HepG2 (cell line): ENCODE data around the gene TNK1. TPM values are rescaled to one million over a fixed set of nuclear protein-coding genes. Genes with fewer than 3 reads are reported as not detected.

Experiments
- CBFB ChIP-seq: sonication (generic); formaldehyde crosslinking; IDR thresholded peaks from 2 replicates; pipeline ENCODE4 v1.4.0; 2020; ENCODE audit warnings: missing genetic modification reagents
- DZIP1 ChIP-seq: sonication (generic); formaldehyde crosslinking; IDR thresholded peaks from 2 replicates; pipeline ENCODE4 v1.5.0; 2020; ENCODE audit warnings: mild to moderate bottlenecking, missing genetic modification reagents
- ELK4 ChIP-seq: sonication (generic); formaldehyde crosslinking; IDR thresholded peaks from 2 replicates; pipeline ENCODE4 v1.9.0; 2021; ENCODE audit warnings: missing genetic modification reagents, borderline replicate concordance
- GATAD1 ChIP-seq: IDR thresholded peaks from 2 replicates; pipeline ENCODE4 v1.6.1; 2016; ENCODE audit warnings: missing genetic modification reagents, missing compliant biosample characterization
- HOMEZ ChIP-seq: IDR thresholded peaks from 2 replicates; pipeline ENCODE4 v1.6.1; 2016; ENCODE audit warnings: low read depth
- PHB2 ChIP-seq: fragments of 450-650 bp; IDR thresholded peaks from 2 replicates; pipeline ENCODE4 v1.6.1; 2018; ENCODE audit not compliant: partially characterized antibody
- PRPF4 ChIP-seq: fragments of 200-400 bp; formaldehyde crosslinking; IDR thresholded peaks from 2 replicates; pipeline ENCODE4 v1.6.1; 2016; ENCODE audit warnings: low read length, low read depth; ENCODE audit not compliant: poor library complexity, severe bottlenecking
- RAD51 ChIP-seq: fragments of 450-650 bp; IDR thresholded peaks from 2 replicates; pipeline ENCODE4 v1.6.1; 2016; ENCODE audit warnings: borderline replicate concordance
- RNF2 ChIP-seq: fragments of 450-650 bp; conservative IDR thresholded peaks from 2 replicates; pipeline ENCODE4 v1.6.1; 2016; ENCODE audit warnings: low read depth
- SALL2 ChIP-seq: sonication (generic); formaldehyde crosslinking; IDR thresholded peaks from 2 replicates; pipeline ENCODE4 v1.8.1; 2023; ENCODE audit warnings: mild to moderate bottlenecking, missing genetic modification reagents, inconsistent platforms
- SMAD9 ChIP-seq: sonication (generic); formaldehyde crosslinking; IDR thresholded peaks from 2 replicates; pipeline ENCODE4 v1.5.1; 2020; ENCODE audit warnings: mild to moderate bottlenecking, missing genetic modification reagents
- SOX13 ChIP-seq, 3 experiments: fragments of 450-650 bp in 1 of 3; sonication (generic) in 1 of 3; formaldehyde crosslinking in 1 of 3; IDR thresholded peaks in 2 of 3; conservative IDR thresholded peaks in 1 of 3; 2 replicates each; pipeline versions ENCODE4 v1.5.0 to v1.6.1; 2016 to 2020; ENCODE audit warnings: antibody characterized with exemption in 1 of 3, mild to moderate bottlenecking in 1 of 3, missing compliant biosample characterization in 1 of 3, missing genetic modification reagents in 1 of 3, moderate library complexity in 1 of 3
- ZBTB4 ChIP-seq: sonication (generic); formaldehyde crosslinking; IDR thresholded peaks from 2 replicates; pipeline ENCODE4 v1.4.0; 2020; ENCODE audit warnings: missing genetic modification reagents, mild to moderate bottlenecking, borderline replicate concordance
- ZFYVE20 ChIP-seq: sonication (generic); formaldehyde crosslinking; IDR thresholded peaks from 2 replicates; pipeline ENCODE4 v1.8.0; 2023; ENCODE audit warnings: low read depth, mild to moderate bottlenecking, moderate library complexity, missing genetic modification reagents, borderline replicate concordance
- ZNF224 ChIP-seq: sonication (generic); formaldehyde crosslinking; IDR thresholded peaks from 2 replicates; pipeline ENCODE4 v1.5.0; 2020; ENCODE audit warnings: mild to moderate bottlenecking, missing genetic modification reagents
- ZNF263 ChIP-seq: sonication (generic); formaldehyde crosslinking; IDR thresholded peaks from 2 replicates; pipeline ENCODE4 v1.4.0; 2020; ENCODE audit warnings: missing genetic modification reagents
- ZNF264 ChIP-seq: sonication (generic); formaldehyde crosslinking; IDR thresholded peaks from 2 replicates; pipeline ENCODE4 v1.4.0; 2020; ENCODE audit warnings: missing genetic modification reagents
- ZNF75D ChIP-seq: sonication (generic); formaldehyde crosslinking; IDR thresholded peaks from 2 replicates; pipeline ENCODE4 v1.8.1; 2023; ENCODE audit warnings: missing genetic modification reagents, mild to moderate bottlenecking, borderline replicate concordance
- ZNF781 ChIP-seq: sonication (generic); formaldehyde crosslinking; IDR thresholded peaks from 2 replicates; pipeline ENCODE4 v1.5.1; 2020; ENCODE audit warnings: borderline replicate concordance, mild to moderate bottlenecking, missing genetic modification reagents; ENCODE audit errors: not compliant biosample characterization
- ZNF879 ChIP-seq: sonication (generic); formaldehyde crosslinking; IDR thresholded peaks from 2 replicates; pipeline ENCODE4 v1.8.1; 2023; ENCODE audit warnings: missing genetic modification reagents
- polyA plus RNA-seq, 8 experiments: library from polyadenylated mRNA; depleted of rRNA in 3 of 8; stranded (reverse) in 7 of 8; unstranded in 1 of 8; fragments of >200 nt; fragmentation: Illumina TruSeq in 4 of 8; extraction: Trizol in 4 of 8; gene quantifications; 2 replicates each; pipeline versions ENCODE4 v1.2.1 to v1.2.3, GENCODE V29; 2011 to 2016; ENCODE audit warnings: low read depth in 4 of 8, missing spikeins in 1 of 8, mixed read lengths in 1 of 8; ENCODE audit not compliant: insufficient read depth in 1 of 8
- total RNA-seq, 5 experiments: library from RNA; depleted of rRNA; stranded (reverse); fragments of >200 nt; fragmentation: Illumina TruSeq; extraction: Trizol; gene quantifications; 2 replicates each; pipeline ENCODE4 v1.2.3, GENCODE V29; 2016; ENCODE audit warnings: low read depth in 1 of 5

Gene TNK1
- total and polyA plus RNA-seq, 2 of the 13 experiments (the other 11 are each of a cell fraction or from before 2014, with no cell fraction given): 2.0 to 3.5 TPM

- no peak for TF ChIP-seq ELK4 (CRISPR knock-in tag)
- TF ChIP-seq PRPF4: no peak
- no peak for TF ChIP-seq ZFYVE20 (CRISPR knock-in tag)
- no peak for TF ChIP-seq ZBTB4
- TF ChIP-seq RAD51: no peak
- no peak for TF ChIP-seq PHB2
- TF ChIP-seq ZNF263 (CRISPR knock-in tag): peak; percentile 57; the same call in 1 of the 2 replicates
- TF ChIP-seq ZNF264 (CRISPR knock-in tag): 0 out of 2 replicates have a peak, but pooled peaks have one; percentile 40
- TF ChIP-seq ZNF879 (CRISPR knock-in tag): no peak
- TF ChIP-seq SMAD9 (CRISPR knock-in tag): no peak
- TF ChIP-seq GATAD1 (CRISPR knock-in tag): peak; percentile 76; the same call in 1 of the 2 replicates
- no peak for TF ChIP-seq SOX13 (IDR thresholded peaks at IDR 0.05)
- TF ChIP-seq SOX13 (CRISPR knock-in tag; conservative IDR thresholded peaks at IDR 0.05 in 1 of 2, IDR thresholded peaks at IDR 0.05 in 1 of 2): no peak
- TF ChIP-seq HOMEZ (CRISPR knock-in tag): no peak
- TF ChIP-seq ZNF781 (CRISPR knock-in tag): no peak
- no peak; the same call in 1 of the 2 replicates for TF ChIP-seq DZIP1 (CRISPR knock-in tag)
- TF ChIP-seq RNF2: no peak
- no peak for TF ChIP-seq SALL2 (CRISPR knock-in tag)
- TF ChIP-seq CBFB (CRISPR knock-in tag): no peak
- no peak for TF ChIP-seq ZNF224
- TF ChIP-seq ZNF75D (CRISPR knock-in tag): no peak
Observed at GRCh38 chr17:7403977-7404736, 23.3 kb downstream of the TNK1 start, which contains the start of gene TMEM256 (continued).
